K562 (cell line): ENCODE measurements around the gene KLHL29. TPM values are rescaled to one million over a fixed set of nuclear protein-coding genes. Genes with fewer than 3 reads are reported as not detected.

Experiments used
- ATAC-seq: fragments of 200-7000 bp; cut with Tn5 transposase; 3 replicates; pipeline ENCODE4 v1.9.1; 2020; ENCODE audit warnings: moderate library complexity
- BruUV-seq: library from RNA; stranded (reverse); fragments of 400-500 nt; replicated peaks from 2 replicates; lab custom pipeline; 2021; lab: Mats Ljungman, UMichigan
- CTCF ChIA-PET: fragments of 300-600 bp; formaldehyde crosslinking; extraction: SDS; loops from one replicate; lab custom pipeline; 2021; ENCODE audit warnings: low intra/inter-chr PET ratio; lab: Yijun Ruan, JAX
- POLR2A ChIA-PET: fragments of 300-600, 350-650 bp; sonication (Branson Sonifier 250); formaldehyde crosslinking; extraction: SDS; loops from one replicate; lab custom pipeline; 2021; ENCODE audit warnings: antibody characterized with exemption, inconsistent platforms; lab: Yijun Ruan, JAX
- DNase-seq, 4 experiments: peaks; one replicate each; pipeline versions ENCODE4 v3.0.0 to v3.0.0-alpha.2; 2011 to 2018; ENCODE audit warnings: low spot score in 3 of 4, mixed read lengths in 3 of 4; ENCODE audit errors: extremely low read depth in 1 of 4
- FAIRE-seq: peaks from 2 replicates; lab custom pipeline; 2011; peaks lifted over from hg19 to GRCh38; lab: Jason Lieb, UNC
- H2AFZ ChIP-seq: 2 replicates; pipeline ENCODE4 v1.6.0; 2011; ENCODE audit warnings: low read depth, low read length, control low read depth, inconsistent platforms
- H3K27ac ChIP-seq: fragments of 200-600 bp; 3 replicates; pipeline ENCODE4 v1.8.0; 2011; ENCODE audit warnings: low read depth, mild to moderate bottlenecking, control low read depth, inconsistent platforms, low read length, moderate library complexity, mixed read lengths; ENCODE audit errors: extremely low read depth
- H3K27me3 ChIP-seq, 2 experiments: fragments of 300-600 bp in 1 of 2; 2 replicates in 1 of 2; 3 replicates in 1 of 2; pipeline versions ENCODE4 v1.6.0 to v1.8.0; 2011; ENCODE audit warnings: inconsistent platforms in 2 of 2, low read length in 2 of 2, mild to moderate bottlenecking in 1 of 2, mixed read lengths in 1 of 2, moderate library complexity in 1 of 2; ENCODE audit not compliant: control insufficient read depth in 2 of 2, insufficient read depth in 2 of 2
- H3K36me3 ChIP-seq: fragments of 300-600 bp; 3 replicates; pipeline ENCODE4 v1.8.0; 2011; ENCODE audit warnings: mild to moderate bottlenecking, low read length, inconsistent platforms; ENCODE audit not compliant: control insufficient read depth, insufficient read depth
- H3K4me1 ChIP-seq, 2 experiments: fragments of 200-600 bp in 1 of 2; replicated peaks in 1 of 2; 2 replicates in 1 of 2; 3 replicates in 1 of 2; pipeline versions ENCODE4 v1.5.1 to v1.8.0; 2011; ENCODE audit warnings: inconsistent platforms in 2 of 2, low read length in 2 of 2, mild to moderate bottlenecking in 1 of 2, mixed read lengths in 1 of 2, moderate library complexity in 1 of 2; ENCODE audit not compliant: control insufficient read depth in 2 of 2, insufficient read depth in 2 of 2
- H3K4me2 ChIP-seq: 2 replicates; pipeline ENCODE4 v1.6.1; 2011; ENCODE audit warnings: low read length, control low read depth, inconsistent platforms, mixed read lengths; ENCODE audit not compliant: insufficient read depth
- H3K4me3 ChIP-seq: fragments of 200-600 bp; sonication (generic), shearing (Covaris generic); 2 replicates; pipeline ENCODE4 v1.5.1; 2016; ENCODE audit warnings: control low read depth, inconsistent platforms
- H3K79me2 ChIP-seq: fragments of 200-600 bp; 3 replicates; pipeline ENCODE4 v1.8.0; 2011; ENCODE audit warnings: low read length, inconsistent platforms; ENCODE audit not compliant: control insufficient read depth, insufficient read depth
- H3K9ac ChIP-seq, 2 experiments: 2 replicates each; pipeline versions ENCODE4 v1.6.0 to v1.6.1; 2011; ENCODE audit warnings: low read depth in 2 of 2, low read length in 2 of 2, control low read depth in 1 of 2, inconsistent platforms in 1 of 2, mild to moderate bottlenecking in 1 of 2, mixed read lengths in 1 of 2; ENCODE audit not compliant: insufficient read depth in 1 of 2
- H3K9me1 ChIP-seq: one replicate; pipeline ENCODE4 v1.6.0; 2011; ENCODE audit warnings: inconsistent platforms, mild to moderate bottlenecking, low read length, moderate library complexity; ENCODE audit not compliant: control insufficient read depth, insufficient read depth
- H3K9me3 ChIP-seq: replicated peaks from 2 replicates; pipeline ENCODE4 v1.5.1; 2011; ENCODE audit warnings: low read depth, low read length, inconsistent platforms; ENCODE audit not compliant: control insufficient read depth, insufficient read depth
- H4K20me1 ChIP-seq: replicated peaks from 2 replicates; pipeline ENCODE4 v1.6.1; 2011; ENCODE audit warnings: low read length, inconsistent platforms, mixed read lengths; ENCODE audit not compliant: control insufficient read depth, insufficient read depth
- ETV5 ChIP-seq: sonication (generic); formaldehyde crosslinking; IDR thresholded peaks from 2 replicates; pipeline ENCODE4 v1.4.0; 2020; ENCODE audit warnings: low read depth, mild to moderate bottlenecking, missing genetic modification reagents
- FOS ChIP-seq: IDR thresholded peaks from 3 replicates; pipeline ENCODE4 v1.6.1; 2011; ENCODE audit not compliant: insufficient read length; ENCODE audit errors: extremely low read depth
- FOXK2 ChIP-seq, 2 experiments: fragments of 450-650 bp; IDR thresholded peaks in 1 of 2; conservative IDR thresholded peaks in 1 of 2; 2 replicates each; pipeline ENCODE4 v1.6.1; 2016; ENCODE audit warnings: low read depth in 2 of 2, mild to moderate bottlenecking in 1 of 2
- LCOR ChIP-seq: sonication (generic); formaldehyde crosslinking; IDR thresholded peaks from 2 replicates; pipeline ENCODE4 v1.8.0; 2022; ENCODE audit warnings: mild to moderate bottlenecking, missing genetic modification reagents
- RUNX1 ChIP-seq: sonication (generic); IDR thresholded peaks from 2 replicates; pipeline ENCODE4 v1.6.1; 2016; ENCODE audit warnings: antibody characterized with exemption, low read depth
- TEAD2 ChIP-seq: fragments of 450-650 bp; IDR thresholded peaks from 2 replicates; pipeline ENCODE4 v1.6.1; 2016; ENCODE audit warnings: missing genetic modification characterization, control low read depth, missing compliant biosample characterization
- ZNF224 ChIP-seq: sonication (generic); formaldehyde crosslinking; IDR thresholded peaks from 2 replicates; pipeline ENCODE4 v1.8.0; 2022; ENCODE audit warnings: mild to moderate bottlenecking, missing genetic modification reagents
- WGBS: fragments of 100-300 bp; shearing (Covaris generic); methylation state at CpG from one replicate; pipeline ENCODE4 v1.1.6; 2016; ENCODE audit warnings: low coverage, mixed read lengths; ENCODE audit not compliant: insufficient coverage; ENCODE audit errors: missing lambda C conversion rate; 5-methylcytosine and 5-hydroxymethylcytosine counted together
- in situ Hi-C: fragments of 300-500 bp; cut with MboI; formaldehyde crosslinking; loops from 4 replicates; pipeline ENCODE4 v1.15.0; 2018; ENCODE audit warnings: inconsistent platforms, mixed read lengths
- intact Hi-C: fragments of 100-400 bp; cut with micrococcal nuclease; formaldehyde crosslinking; loops from 2 replicates; pipeline ENCODE4 v1.14.2; 2022
- polyA plus RNA-seq, 8 experiments: library from polyadenylated mRNA; depleted of rRNA in 4 of 8; stranded (reverse) in 5 of 8; unstranded in 3 of 8; fragments of >200 nt; fragmentation: Nextera tagmentation in 2 of 8; fragmentation: Illumina TruSeq in 1 of 8; extraction: Ambion mirVana in 2 of 8; extraction: Trizol in 1 of 8; gene quantifications; 2 replicates each; pipeline versions ENCODE4 v1.2.1 to v1.2.3, GENCODE V29; 2011 to 2014; ENCODE audit warnings: inconsistent platforms in 1 of 8, missing spikeins in 1 of 8
- total RNA-seq, 7 experiments: library from RNA; depleted of rRNA in 6 of 7; stranded (reverse); fragments of >200 nt in 6 of 7; fragmentation: Illumina TruSeq in 2 of 7; extraction: Trizol in 2 of 7; gene quantifications; 2 replicates each; pipeline versions ENCODE4 v1.2.1 to v1.2.3, GENCODE V29; 2011 to 2021; ENCODE audit warnings: low replicate concordance in 1 of 7
- TF ChIP-seq, protein P1 (sequence below): fragments of 250-450 bp; sonication (Bioruptor Pico); IDR thresholded peaks from 2 replicates; pipeline ENCODE4 v1.4.0; 2020; ENCODE audit warnings: mild to moderate bottlenecking, moderate library complexity
- TF ChIP-seq, protein P2 (sequence below): sonication (generic); formaldehyde crosslinking; IDR thresholded peaks from 2 replicates; pipeline ENCODE4 v1.8.1; 2023; ENCODE audit warnings: mild to moderate bottlenecking, missing genetic modification reagents
- TF ChIP-seq, protein P3 (sequence below), 2 experiments: fragments of 450-650 bp; IDR thresholded peaks; 2 replicates each; pipeline ENCODE4 v1.6.1; 2016; ENCODE audit warnings: mild to moderate bottlenecking in 2 of 2, borderline replicate concordance in 1 of 2, low read depth in 1 of 2, moderate library complexity in 1 of 2

The KLHL29 gene
- total and polyA plus RNA-seq, 9 of the 15 experiments (the other 6 are each of a cell fraction or from before 2014, with no cell fraction given), result 0.03 to 0.31 (median 0.08) TPM; not detected in 1

DNA sequence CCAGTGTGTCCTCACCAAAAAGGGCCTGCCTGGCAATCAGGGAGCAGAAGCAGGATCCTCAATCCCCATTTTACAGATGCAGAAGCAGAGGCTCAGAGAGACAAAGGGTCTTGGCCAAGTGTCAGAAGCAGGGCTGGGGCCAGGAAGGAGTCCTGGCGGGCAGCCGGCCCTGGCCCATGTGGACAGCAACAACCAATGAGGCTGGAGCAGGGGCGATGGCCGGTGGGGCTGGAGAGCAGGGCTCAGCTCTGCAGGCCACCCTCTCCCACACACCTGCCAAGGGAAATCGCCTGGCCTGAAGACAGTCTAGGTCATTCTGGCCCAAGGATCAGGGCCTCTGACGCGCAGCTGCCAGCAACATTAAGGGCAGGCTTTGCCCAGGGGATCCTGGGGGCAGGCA lies 298.0 kb downstream of the KLHL29 start:
- DNase-seq (no peak), FAIRE-seq (no peak), ATAC-seq (no peak)
- 2% methylated on average over 7 of the region's 7 CpGs for WGBS
- in situ Hi-C loops, result no loop called here
- Histone ChIP-seq H3K9me1 (peaks cover 5% of the 10 kb centered on the region), H3K4me1 (peaks cover 0 to 7% of the 10 kb centered on the region in 2 experiments; a peak in 2 of 5 replicates), H3K27ac (no peak overlapping the region), H3K27me3 (peaks cover 22 to 91% of the 10 kb centered on the region in 2 experiments), H3K4me3 (no peak overlapping the region), H3K36me3 (no peaks in the 10 kb centered on the region), H3K79me2 (no peaks in the 10 kb centered on the region), H3K4me2 (no peak overlapping the region), H4K20me1 (0 out of 2 replicates have a peak, but pooled peaks cover 4% of the 10 kb centered on the region), H2AFZ (no peak overlapping the region), H3K9me3 (no peaks in the 10 kb centered on the region), H3K9ac (no peak overlapping the region; a peak in 2 of 4 replicates)
- ChIA-PET CTCF (no interaction called here), POLR2A (no interaction called here)
- intact Hi-C loops, result no loop called here
- no TSS peak for BruUV-seq
- TF ChIP-seq, protein P1, sequence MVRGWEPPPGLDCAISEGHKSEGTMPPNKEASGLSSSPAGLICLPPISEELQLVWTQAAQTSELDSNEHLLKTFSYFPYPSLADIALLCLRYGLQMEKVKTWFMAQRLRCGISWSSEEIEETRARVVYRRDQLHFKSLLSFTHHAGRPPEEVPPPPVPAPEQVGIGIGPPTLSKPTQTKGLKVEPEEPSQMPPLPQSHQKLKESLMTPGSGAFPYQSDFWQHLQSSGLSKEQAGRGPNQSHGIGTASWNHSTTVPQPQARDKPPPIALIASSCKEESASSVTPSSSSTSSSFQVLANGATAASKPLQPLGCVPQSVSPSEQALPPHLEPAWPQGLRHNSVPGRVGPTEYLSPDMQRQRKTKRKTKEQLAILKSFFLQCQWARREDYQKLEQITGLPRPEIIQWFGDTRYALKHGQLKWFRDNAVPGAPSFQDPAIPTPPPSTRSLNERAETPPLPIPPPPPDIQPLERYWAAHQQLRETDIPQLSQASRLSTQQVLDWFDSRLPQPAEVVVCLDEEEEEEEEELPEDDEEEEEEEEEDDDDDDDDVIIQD (CRISPR knock-in tag), result no peak
- TF ChIP-seq LCOR (no peak), FOXK2 (conservative IDR thresholded peaks at IDR 0.05 in 1 of 2, IDR thresholded peaks at IDR 0.05 in 1 of 2; ENCODE audit: low read depth in 2 of 2) (no peak), FOS (no peak), RUNX1 (no peak), ETV5 (CRISPR knock-in tag) (no peak), ZNF224 (CRISPR knock-in tag) (no peak), TEAD2 (tag) (no peak)
- TF ChIP-seq, protein P2, sequence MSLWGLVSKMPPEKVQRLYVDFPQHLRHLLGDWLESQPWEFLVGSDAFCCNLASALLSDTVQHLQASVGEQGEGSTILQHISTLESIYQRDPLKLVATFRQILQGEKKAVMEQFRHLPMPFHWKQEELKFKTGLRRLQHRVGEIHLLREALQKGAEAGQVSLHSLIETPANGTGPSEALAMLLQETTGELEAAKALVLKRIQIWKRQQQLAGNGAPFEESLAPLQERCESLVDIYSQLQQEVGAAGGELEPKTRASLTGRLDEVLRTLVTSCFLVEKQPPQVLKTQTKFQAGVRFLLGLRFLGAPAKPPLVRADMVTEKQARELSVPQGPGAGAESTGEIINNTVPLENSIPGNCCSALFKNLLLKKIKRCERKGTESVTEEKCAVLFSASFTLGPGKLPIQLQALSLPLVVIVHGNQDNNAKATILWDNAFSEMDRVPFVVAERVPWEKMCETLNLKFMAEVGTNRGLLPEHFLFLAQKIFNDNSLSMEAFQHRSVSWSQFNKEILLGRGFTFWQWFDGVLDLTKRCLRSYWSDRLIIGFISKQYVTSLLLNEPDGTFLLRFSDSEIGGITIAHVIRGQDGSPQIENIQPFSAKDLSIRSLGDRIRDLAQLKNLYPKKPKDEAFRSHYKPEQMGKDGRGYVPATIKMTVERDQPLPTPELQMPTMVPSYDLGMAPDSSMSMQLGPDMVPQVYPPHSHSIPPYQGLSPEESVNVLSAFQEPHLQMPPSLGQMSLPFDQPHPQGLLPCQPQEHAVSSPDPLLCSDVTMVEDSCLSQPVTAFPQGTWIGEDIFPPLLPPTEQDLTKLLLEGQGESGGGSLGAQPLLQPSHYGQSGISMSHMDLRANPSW (CRISPR knock-in tag), result no peak
- TF ChIP-seq, protein P3, sequence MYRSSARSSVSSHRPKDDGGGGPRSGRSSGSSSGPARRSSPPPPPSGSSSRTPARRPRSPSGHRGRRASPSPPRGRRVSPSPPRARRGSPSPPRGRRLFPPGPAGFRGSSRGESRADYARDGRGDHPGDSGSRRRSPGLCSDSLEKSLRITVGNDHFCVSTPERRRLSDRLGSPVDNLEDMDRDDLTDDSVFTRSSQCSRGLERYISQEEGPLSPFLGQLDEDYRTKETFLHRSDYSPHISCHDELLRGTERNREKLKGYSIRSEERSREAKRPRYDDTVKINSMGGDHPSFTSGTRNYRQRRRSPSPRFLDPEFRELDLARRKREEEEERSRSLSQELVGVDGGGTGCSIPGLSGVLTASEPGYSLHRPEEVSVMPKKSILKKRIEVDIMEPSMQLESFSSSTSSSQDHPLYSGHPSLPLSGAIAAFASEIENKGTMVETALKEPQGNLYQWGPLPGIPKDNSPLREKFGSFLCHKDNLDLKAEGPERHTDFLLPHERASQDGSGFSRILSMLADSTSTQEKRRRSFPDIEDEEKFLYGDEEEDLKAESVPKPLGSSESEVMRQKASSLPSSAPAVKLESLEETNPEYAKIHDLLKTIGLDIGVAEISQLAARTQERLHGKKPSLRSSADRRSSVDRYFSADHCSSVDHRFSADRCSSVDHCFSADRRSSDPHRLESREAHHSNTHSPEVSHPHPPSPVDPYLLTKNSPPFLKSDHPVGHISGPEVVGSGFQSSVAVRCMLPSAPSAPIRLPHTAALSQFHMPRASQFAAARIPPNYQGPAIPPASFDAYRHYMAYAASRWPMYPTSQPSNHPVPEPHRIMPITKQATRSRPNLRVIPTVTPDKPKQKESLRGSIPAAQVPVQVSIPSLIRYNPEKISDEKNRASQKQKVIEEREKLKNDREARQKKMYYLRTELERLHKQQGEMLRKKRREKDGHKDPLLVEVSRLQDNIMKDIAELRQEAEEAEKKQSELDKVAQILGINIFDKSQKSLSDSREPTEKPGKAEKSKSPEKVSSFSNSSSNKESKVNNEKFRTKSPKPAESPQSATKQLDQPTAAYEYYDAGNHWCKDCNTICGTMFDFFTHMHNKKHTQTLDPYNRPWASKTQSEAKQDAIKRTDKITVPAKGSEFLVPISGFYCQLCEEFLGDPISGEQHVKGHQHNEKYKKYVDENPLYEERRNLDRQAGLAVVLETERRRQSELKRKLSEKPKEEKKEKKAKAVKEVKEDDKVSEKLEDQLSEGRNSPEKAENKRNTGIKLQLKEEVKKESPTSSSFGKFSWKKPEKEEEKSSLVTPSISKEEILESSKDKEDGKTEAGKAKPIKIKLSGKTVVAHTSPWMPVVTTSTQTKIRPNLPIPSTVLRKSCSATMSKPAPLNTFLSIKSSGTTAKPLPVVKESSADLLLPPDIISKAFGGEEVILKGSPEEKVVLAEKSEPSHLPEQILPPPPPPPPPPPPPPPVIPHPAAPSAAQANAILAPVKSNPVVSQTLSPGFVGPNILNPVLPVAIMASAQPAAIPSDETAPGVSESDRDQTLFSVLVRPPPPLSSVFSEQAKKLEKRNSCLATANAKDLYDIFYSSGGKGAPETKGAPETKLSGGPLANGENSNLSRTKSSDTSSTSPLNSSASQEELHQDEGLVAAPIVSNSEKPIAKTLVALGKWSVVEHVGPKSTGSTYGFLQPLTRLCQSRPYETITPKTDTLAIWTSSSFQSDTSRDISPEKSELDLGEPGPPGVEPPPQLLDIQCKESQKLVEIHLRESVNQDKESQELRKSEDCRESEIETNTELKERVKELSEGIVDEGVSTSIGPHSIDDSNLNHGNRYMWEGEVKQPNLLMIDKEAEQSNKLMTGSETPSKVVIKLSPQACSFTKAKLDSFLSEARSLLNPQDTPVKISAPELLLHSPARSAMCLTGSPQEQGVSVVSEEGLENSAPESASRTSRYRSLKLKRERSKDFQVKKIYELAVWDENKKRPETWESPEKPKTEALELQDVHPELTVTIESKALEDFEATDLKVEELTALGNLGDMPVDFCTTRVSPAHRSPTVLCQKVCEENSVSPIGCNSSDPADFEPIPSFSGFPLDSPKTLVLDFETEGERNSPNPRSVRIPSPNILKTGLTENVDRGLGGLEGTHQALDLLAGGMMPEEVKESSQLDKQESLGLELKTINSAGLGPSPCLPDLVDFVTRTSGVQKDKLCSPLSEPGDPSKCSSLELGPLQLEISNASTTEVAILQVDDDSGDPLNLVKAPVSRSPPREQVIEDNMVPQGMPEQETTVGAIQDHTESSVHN (IDR thresholded peaks at IDR 0.05; ENCODE audit: borderline replicate concordance in 1 of 2, low read depth in 1 of 2), result no peak
